ENCODE data around the gene ATP2B2. TPM values are rescaled to one million over a fixed set of nuclear protein-coding genes. Genes with fewer than 3 reads are reported as not detected.

The ATP2B2 gene
- polyA plus RNA-seq, 3 donors: not detected

DNA sequence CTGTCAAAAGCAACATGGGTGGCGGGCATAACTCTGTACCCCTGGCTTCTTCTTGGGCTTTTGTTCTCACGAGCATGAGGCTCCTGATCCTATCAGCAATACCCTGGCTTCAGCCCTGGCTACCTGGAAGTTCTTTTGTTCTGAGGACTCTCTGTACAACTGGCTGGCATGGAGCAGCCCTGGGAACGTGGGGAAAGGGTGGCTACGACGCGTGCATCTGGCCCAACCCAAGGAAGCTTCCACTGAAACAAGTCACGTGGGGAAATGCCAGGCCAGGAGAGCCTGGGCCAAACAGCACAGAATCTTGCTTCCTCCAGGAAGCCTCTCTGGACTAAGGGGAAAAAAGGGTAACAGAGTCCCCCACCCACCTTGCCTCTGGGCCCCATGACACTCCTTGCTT is 22.7 kb upstream of the ATP2B2 start:
- no peaks in the 10 kb centered on the region for H3K4me1 ChIP-seq (ENCODE audit: control insufficient read depth in 1 of 2, insufficient read depth in 2 of 2, low read length in 2 of 2)
- no peaks in the 10 kb centered on the region for H3K36me3 ChIP-seq (replicated peaks in 1 of 2; ENCODE audit: control insufficient read depth in 1 of 2, insufficient read depth in 2 of 2, low read length in 2 of 2)
- DNase-seq: no peak
- no peak overlapping the region for H3K4me2 ChIP-seq (replicated peaks; ENCODE audit: extremely low read depth, low read length, poor library complexity, severe bottlenecking)
- no peaks in the 10 kb centered on the region for H3K4me1 Mint-ChIP-seq
- peaks cover 4 to 5% of the 10 kb centered on the region in 2 donors for H3K27me3 ChIP-seq (ENCODE audit: control insufficient read depth in 2 of 2, insufficient read depth in 2 of 2, low read length in 2 of 2)
- no peaks in the 10 kb centered on the region for H3K79me2 ChIP-seq (ENCODE audit: insufficient read depth, low read length)
- H3K4me3 Mint-ChIP-seq: no peak overlapping the region
- intact Hi-C loops (cut with micrococcal nuclease): no loop called here
- H3K27ac ChIP-seq (ENCODE audit: low read depth in 1 of 2, low read length in 2 of 2): no peak overlapping the region
- H3K9ac ChIP-seq (ENCODE audit: insufficient read depth, low read length, poor library complexity, severe bottlenecking): no peak overlapping the region
- 80% methylated on average over 7 of the region's 7 CpGs for WGBS (ENCODE audit: insufficient coverage)
- peaks cover 0 to 12% (median 10%) of the 10 kb centered on the region in 3 donors for H3K27me3 Mint-ChIP-seq (ENCODE audit: low read depth in 3 of 3)
- no peak overlapping the region for H3K27ac Mint-ChIP-seq
- no peak overlapping the region for H2AFZ ChIP-seq (ENCODE audit: insufficient read depth, low read depth, low read length, poor library complexity, severe bottlenecking)
- no peaks in the 10 kb centered on the region for H4K20me1 ChIP-seq (ENCODE audit: insufficient read depth, low read length)
- no peaks in the 10 kb centered on the region for H3K9me3 Mint-ChIP-seq
- no peak overlapping the region for H3K4me3 ChIP-seq (replicated peaks in 1 of 3; ENCODE audit: low read depth in 2 of 3, low read length in 3 of 3)
- no peaks in the 10 kb centered on the region for H3K36me3 Mint-ChIP-seq
- TF ChIP-seq, protein P1, sequence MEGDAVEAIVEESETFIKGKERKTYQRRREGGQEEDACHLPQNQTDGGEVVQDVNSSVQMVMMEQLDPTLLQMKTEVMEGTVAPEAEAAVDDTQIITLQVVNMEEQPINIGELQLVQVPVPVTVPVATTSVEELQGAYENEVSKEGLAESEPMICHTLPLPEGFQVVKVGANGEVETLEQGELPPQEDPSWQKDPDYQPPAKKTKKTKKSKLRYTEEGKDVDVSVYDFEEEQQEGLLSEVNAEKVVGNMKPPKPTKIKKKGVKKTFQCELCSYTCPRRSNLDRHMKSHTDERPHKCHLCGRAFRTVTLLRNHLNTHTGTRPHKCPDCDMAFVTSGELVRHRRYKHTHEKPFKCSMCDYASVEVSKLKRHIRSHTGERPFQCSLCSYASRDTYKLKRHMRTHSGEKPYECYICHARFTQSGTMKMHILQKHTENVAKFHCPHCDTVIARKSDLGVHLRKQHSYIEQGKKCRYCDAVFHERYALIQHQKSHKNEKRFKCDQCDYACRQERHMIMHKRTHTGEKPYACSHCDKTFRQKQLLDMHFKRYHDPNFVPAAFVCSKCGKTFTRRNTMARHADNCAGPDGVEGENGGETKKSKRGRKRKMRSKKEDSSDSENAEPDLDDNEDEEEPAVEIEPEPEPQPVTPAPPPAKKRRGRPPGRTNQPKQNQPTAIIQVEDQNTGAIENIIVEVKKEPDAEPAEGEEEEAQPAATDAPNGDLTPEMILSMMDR (IDR thresholded peaks at IDR 0.05): no peak
- no peaks in the 10 kb centered on the region for H3K9me3 ChIP-seq (replicated peaks in 1 of 2; ENCODE audit: control insufficient read depth in 1 of 2, insufficient read depth in 1 of 2, low read length in 2 of 2)

DNA sequence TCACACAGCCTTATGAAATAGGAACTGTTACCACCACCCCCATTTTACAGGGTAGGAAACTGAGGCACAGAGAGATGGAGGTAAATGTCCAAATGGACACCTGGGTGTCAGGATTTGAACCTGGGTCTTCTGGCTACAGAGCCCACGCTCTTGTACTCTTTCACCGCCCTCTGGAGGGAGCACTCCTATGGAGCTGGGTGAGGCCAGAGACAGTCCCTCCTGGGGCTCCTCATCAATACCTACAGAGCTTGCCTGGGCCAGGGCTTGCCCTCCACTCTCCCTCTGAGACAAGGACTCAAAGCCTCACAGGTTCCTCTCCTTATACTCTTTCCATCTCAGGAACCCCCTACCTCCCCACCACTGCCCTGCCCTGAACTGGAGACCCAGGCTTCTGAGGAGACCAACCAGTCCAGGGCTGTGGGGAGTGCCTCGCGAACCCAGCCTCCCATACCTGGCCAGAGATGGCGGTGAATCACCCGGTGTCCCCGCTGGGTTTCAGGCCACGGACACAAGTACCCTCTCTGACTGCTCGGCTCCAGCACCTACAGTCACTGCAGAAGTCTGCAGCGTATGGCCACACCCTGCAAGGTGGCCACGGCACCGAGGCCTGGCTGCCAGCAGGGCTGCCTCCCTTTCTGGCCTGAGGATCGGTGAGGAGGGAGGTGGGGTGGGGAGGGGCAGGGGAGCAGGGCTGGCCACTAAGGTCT is 22.1 kb upstream of the ATP2B2 start:
- Mint-ChIP-seq H3K36me3 (no peaks in the 10 kb centered on the region), H3K4me1 (no peaks in the 10 kb centered on the region), H3K27ac (no peak overlapping the region), H3K9me3 (peaks cover 0 to 3% (median 0%) of the 10 kb centered on the region in 7 donors), H3K4me3 (no peak overlapping the region), H3K27me3 (ENCODE audit: low read depth in 3 of 3) (peaks cover 3 to 17% (median 15%) of the 10 kb centered on the region in 3 donors)
- no peaks in the 10 kb centered on the region for H3K36me3 ChIP-seq (replicated peaks in 1 of 2; ENCODE audit: control insufficient read depth in 1 of 2, insufficient read depth in 2 of 2, low read length in 2 of 2)
- peaks cover 4 to 5% of the 10 kb centered on the region in 2 donors for H3K27me3 ChIP-seq (ENCODE audit: control insufficient read depth in 2 of 2, insufficient read depth in 2 of 2, low read length in 2 of 2)
- H3K4me2 ChIP-seq (replicated peaks; ENCODE audit: extremely low read depth, low read length, poor library complexity, severe bottlenecking): no peak overlapping the region
- H3K4me1 ChIP-seq (ENCODE audit: control insufficient read depth in 1 of 2, insufficient read depth in 2 of 2, low read length in 2 of 2): no peaks in the 10 kb centered on the region
- H3K9ac ChIP-seq (ENCODE audit: insufficient read depth, low read length, poor library complexity, severe bottlenecking): no peak overlapping the region
- H3K27ac ChIP-seq (ENCODE audit: low read depth in 1 of 2, low read length in 2 of 2): no peak overlapping the region
- intact Hi-C loops (cut with micrococcal nuclease): no loop called here
- no peaks in the 10 kb centered on the region for H3K9me3 ChIP-seq (replicated peaks in 1 of 2; ENCODE audit: control insufficient read depth in 1 of 2, insufficient read depth in 1 of 2, low read length in 2 of 2)
- no peaks in the 10 kb centered on the region for H3K79me2 ChIP-seq (ENCODE audit: insufficient read depth, low read length)
- no peak overlapping the region for H3K4me3 ChIP-seq (replicated peaks in 1 of 3; ENCODE audit: low read depth in 2 of 3, low read length in 3 of 3)
- no peak overlapping the region for H2AFZ ChIP-seq (ENCODE audit: insufficient read depth, low read depth, low read length, poor library complexity, severe bottlenecking)
- TF ChIP-seq, protein P1 (IDR thresholded peaks at IDR 0.05): no peak
- 90% methylated on average over 13 of the region's 13 CpGs for WGBS (ENCODE audit: insufficient coverage)
- no peak for DNase-seq
- no peaks in the 10 kb centered on the region for H4K20me1 ChIP-seq (ENCODE audit: insufficient read depth, low read length)
